GM18507 (cell line): ENCODE results near the gene MN1.

Experiments used
- DNase-seq: peaks from one replicate; pipeline ENCODE4 v3.0.0; 2011; ENCODE audit warnings: low read depth; ENCODE audit not compliant: insufficient read length; ENCODE audit errors: extremely low spot score
- FAIRE-seq: peaks from 2 replicates; lab custom pipeline; 2011; peaks lifted over from hg19 to GRCh38; lab: Jason Lieb, UNC

The MN1 gene

DNA sequence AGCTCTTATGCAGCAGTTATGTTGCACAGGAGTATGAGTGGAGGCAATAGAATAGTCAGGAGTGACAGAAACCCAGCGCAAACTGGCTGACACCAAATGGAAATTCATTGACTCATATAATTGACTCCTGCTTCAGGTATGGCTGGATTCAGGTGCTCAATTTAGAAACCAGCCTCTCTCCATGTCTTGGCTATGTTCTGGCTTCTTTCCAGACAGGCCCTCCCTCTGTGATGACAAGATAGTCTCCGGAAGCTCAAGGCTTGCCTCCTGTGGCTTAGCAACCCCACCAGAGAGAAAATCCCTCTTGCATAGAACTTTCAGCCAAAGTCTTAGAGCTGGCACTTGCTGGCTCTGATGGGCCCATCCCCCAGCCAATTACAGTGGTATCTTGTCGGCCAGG is 28.1 kb upstream of the MN1 start:
- FAIRE-seq (no peak), DNase-seq (no peak)

DNA sequence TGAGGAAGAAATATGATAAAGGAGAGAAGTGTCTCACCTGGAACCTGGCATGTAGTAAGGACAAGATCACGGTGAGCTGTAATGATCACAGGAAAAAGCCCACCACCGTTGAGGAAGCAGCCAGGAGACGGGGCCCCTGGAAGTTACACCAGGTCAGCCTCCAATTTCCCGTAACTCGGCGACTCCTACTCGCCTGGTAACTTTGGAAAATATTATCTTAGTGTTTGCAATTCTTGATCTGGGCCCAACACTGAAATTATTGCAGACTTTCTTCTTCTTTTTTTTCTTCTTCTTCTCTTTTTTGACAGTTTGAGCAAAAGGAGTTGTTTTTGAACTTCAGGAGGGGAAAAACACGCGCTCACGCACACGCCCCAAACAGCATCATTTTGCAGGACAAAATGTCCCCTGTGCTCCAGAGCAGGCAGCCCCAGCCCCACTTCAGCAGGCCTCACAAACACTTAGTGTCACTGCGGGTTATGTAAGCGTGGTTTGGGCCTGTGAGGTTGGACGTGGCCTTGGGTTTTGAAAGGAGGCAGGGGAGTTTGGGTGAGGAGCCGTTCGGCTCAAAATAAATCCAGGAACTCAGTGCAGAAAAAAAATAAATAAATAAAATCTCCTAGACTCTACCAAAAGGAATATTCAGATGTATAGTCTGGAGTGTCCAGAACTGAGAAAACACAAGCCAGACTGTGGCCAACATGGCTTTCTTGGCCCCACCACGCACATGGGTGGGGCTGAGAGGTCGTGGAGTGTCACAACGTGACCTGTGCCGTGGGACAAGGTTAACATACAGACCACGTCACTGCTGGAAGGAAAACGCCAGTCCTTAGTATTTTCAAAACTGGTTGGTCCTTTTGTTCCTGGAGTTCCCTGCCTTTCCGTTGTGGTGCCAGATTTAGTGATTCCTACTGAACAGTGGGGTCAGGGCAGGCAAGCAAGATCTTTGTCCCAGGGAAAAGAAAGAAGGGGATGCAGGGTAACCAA is 26.3 kb upstream of the MN1 start:
- FAIRE-seq (no peak), DNase-seq (no peak)

DNA sequence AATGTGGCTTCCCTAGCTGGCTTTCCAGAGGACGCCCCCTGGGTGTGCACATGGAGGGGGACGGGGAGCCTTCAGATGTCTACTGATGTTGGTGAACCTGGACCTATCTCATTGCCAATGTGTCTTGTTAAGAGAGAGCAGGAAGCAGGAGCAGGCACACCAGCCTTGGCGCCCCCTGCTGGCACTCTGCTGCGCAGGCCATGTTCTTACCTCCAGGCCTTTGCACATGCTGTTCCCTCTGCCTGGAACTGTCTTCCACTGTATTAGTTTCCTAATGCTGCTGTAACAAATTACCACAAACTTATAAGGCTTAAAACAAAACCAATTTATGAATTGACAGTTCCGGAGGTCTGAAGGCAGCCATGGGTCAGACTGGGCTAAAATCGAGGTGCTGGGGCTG is 23.6 kb upstream of the MN1 start:
- FAIRE-seq (no peak), DNase-seq (no peak)

DNA sequence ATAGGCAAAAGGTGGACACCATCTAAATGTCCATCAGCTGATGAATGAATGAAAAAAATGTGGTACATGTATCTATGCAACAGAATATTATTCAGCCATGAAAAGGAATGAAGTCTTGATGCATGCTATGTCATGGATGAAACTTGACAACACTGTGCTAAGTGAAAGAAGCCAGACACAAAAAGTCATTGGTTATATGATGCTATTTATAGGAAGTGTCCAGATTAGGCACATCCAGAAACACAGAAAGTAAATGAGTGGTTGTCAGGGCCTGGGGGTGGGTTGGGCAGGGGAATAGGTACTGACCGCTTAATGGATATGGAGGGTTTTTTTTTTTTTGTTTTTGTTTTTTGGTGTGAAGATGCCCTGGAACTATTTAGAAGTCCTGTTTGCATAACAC is 21.7 kb upstream of the MN1 start:
- no peak for DNase-seq
- FAIRE-seq: no peak

DNA sequence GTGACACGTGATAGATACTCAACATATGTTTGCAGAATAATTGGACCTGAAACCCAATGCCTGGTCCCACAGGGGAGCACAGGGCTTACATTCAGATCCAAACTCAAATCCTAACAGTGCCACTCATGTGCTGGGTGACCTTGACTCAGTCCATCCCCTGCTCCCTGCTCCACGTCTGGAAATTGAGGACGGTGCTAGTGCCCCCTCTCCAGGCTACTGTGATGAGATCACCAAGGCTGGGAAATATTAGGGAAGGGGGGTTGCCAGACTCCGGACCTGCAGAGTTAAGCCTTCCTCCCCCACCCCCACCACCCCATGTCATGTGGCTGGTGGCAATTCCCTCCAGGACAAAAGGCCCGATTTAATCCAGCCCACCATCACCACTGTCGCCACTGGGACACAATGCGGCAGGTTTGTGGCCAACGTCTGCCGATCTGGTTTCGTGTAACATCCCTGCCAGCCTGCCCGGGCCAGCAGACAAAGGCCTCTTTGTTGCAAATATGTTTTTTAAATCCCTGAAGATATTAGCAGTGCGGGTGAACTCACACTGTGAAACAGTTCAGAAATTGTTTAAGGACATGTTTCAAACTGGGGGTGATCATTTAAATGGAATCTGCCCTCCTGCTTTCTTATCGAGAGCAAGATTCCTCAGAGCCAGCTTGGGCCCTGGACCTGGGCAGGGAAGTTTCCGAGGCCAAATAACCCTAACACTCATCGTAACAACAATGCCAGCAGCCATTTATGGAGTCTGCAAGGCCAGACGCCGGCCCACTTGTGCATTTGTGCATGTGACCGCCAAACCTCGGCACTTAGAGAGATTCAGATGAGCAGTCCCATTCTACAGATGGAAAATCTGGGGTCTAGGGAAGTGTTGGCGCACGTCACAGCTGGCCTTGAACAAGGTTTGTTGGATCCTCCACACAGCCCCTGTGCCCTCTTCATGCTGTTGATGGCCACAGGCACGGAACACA is 19.6 kb upstream of the MN1 start:
- FAIRE-seq: no peak
- no peak for DNase-seq

DNA sequence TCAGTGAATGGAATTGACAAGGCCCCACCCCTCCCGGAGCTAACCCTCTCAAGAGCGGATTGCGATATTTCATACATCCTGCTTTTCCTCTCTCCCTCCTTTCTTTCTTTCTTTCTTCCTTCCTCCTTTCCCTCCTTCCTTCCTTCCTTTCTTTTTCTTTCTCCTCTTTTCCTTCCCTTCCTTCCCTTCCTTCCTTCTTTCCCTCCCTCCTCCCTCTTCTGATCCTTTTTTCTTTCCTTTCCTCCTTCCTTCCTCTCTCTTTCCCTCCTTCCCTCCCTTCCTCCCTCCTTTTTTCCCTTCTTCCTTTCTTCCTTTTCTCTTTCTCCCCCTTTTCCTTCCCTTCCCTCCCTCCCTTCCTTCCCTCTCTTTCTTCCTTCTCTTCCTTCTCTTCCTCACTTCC is 15.0 kb upstream of the MN1 start:
- FAIRE-seq (no peak), DNase-seq (no peak)

DNA sequence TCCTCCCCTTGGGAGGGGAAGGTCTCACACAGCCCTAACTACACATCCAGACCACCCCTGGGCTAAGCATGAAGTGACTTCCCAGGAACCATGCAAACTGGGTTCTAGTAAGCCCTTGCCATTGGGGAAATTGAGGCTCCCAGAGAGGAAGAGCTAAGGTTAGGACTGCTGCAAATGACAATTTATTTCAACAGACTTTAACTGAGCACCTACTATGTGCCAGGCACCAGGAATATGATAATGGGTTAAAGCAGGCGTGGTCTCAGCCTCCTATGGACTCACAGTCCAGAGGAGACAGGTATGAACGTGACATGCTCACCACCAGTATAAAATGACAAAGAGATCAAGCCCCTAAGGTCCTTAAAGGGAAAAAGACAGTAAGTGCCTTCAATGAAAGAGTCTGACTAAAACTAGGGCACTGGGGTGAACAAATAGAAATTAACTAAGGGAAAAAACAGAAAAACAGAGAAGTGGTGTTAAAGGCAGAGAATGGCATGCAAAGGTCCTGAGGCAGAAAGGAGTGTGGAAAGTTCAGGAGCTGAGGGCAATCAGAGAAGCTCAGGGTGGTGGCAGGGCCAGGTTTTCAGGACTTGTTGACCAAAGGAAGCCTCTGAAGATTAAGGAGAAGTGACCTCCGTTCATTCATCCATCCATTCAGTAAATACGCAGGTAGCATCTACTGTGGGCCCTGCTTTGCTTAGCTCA is 14.4 kb upstream of the MN1 start:
- FAIRE-seq (no peak), DNase-seq (no peak)

DNA sequence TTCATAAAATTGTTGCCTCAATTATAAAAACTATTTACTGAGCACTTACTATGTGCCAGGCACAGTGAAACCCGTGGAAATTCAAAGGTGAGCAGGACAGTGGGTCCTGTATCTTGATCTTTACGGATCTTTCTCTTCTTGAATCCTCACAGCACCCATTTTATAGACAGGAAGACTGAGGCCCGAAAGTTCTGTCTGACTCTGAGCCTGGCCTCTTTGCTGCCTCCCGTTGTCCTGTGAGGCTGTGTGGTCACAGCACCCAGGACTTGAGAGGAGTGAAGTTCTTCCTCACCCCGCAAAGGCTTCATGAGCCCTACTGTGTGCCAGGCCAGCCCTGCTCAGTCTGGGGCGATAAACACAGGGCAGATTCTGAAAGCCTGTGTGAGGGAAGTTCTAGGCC is 13.4 kb upstream of the MN1 start:
- FAIRE-seq (no peak), DNase-seq (no peak)

DNA sequence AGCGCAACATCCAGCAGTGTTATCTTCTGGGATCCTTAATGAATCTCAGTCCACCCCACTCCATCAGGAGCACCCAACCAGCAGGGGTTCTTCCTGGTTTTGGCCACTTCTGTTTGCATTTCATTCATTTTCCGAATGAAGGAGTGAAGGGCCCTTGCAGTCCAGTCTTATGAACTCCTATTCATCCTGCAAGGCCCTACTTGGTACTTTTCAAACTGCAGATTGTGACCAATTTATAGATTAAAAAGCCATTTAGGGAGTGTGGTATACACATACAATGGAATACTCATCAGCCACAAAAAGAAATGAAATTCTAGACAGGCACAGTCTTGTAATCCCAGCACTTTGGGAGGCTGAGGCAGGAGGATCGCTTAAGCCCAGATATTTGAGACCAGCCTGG is 10.2 kb upstream of the MN1 start:
- FAIRE-seq (no peak), DNase-seq (no peak)

DNA sequence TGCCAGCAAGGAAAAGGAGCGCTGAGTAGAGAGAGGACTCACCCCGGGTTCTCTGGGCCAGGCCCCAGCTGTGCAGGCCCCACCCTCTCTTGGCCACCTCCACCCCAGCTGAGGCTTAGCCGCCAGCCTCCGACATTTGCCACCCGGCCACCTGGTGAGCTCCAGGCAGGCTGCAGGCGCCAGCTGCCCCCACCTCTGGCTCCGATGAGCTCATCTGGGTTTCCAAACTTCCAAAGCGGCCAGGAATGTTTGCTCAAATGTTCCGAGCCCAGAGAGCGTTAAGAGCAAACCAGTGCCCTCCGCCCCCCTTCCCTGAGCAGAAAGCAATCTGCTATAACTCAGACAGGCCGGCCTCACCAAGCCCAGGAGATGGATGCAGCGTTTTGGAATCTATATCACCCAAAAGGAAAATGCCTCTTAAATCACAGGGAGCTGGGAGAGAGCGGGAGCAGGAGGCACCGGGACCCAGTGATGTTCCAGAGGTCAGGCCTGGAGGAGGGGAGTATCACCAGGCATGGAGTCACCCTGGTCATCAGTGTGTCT is 9.1 kb upstream of the MN1 start:
- DNase-seq: no peak
- no peak for FAIRE-seq

DNA sequence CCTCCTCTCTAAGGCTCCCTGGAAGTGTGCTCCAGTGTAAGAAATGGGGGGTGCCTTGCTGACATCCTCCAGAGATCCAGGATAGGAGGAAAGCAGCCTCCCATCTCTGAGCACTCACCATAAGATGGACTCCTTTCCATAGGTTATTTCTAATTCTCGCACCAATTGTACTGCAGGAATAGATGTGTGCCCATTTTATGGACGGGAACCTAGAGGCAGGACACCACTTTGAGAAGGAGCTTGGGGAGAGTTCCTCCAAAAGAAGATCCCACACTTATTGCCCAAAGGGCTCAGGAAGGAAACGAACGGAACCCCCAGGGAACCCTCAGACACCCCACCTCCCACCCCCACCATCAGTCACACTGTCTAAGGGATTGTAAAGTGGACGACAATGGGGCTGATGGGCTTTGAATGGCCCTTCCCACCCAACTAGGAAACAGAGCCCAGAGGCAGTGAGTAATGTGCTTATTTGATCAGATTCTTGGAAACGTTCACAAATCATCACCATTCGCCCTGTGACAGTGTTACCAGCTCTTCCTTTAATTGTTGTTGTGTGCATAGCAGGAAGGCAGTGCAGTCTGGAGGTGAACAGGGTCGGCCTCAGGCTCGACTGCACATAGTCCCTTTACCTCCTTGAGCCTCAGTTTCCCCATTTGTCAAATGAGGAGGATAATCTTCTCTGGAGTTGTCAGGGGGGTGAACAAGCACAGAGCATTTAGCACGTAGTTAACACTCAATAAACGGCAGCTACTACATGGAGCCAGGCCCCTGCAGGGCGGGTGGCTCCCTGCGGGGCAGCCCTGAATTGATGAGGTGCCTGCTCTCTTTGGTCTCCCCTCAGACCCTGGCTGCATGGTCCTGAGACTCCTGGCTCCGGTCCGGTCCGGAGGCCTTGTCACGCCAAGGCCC is 8.4 kb upstream of the MN1 start:
- DNase-seq (no peak), FAIRE-seq (no peak)

DNA sequence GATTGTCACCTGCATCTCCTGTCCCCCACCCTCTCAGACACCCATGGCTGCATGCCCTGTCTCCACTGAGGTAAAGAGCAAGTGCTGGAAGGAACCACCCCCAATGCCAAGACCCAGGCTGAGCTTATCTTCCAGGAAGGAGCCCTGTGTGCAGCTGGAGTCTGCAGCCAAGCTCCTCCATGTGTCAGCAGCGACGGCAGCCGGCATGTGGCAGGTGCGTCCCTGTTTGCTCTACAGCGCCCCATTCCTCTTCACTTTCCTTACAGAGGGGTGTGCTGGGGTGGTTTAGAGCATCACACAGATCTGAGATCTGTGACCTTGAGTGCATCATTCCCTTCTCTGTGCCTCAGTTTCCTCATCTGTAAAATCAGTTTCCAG is 7.7 kb upstream of the MN1 start:
- DNase-seq: no peak
- FAIRE-seq: no peak

DNA sequence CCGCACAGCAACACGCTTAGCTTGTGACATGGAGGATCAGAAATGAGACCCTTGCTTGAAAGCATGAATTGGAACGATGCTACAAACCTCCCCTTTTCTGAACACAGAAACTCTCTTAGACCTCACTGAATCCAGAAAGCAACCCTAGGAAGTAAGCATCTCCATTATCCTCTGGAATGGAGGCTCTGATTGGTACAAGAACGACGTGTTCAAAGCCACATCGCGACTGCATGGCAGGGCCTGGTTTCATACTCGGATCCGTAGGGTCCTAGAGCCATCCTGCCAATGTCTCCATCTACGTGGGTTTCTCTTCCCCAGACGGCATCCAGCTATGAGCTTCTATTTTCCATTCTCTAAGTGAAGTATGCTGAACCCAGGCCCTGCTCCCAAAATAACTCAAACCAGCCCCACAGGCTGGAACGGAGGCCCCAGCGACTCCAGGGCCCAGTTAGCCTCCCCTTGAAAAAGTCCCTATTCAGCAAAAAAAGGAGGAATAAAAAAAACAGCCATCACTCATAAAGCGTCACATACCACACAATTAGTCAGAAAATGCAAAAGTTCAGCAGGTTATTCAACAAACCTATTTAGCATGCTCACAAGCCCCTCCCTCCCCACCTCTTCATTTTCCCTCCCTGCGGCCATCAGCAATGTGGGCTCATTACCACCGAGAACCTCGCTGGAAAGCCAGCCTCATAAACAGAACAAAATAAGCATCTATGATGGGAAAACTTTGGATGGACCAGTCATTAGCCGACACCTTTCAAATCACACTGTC is 7.1 kb upstream of the MN1 start:
- DNase-seq (no peak), FAIRE-seq (no peak)

DNA sequence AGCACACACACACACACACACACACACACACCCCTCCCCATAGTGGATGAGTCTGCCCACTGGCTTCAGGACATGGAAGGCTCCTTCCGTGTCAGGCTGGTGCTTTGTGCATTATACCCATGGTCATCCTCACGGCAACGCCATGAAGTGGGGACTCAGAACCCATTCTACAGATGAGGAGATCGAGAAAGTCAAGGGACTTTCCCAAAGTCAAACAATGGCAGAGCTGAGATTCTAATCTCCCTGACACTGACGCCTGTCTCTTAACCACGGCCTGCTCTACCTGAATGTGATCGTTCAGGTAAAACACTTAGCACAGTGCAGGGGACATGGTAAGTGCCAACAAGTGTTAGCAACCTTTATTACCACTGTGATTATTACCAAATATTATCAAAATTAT is 4.3 kb upstream of the MN1 start:
- FAIRE-seq: no peak

DNA sequence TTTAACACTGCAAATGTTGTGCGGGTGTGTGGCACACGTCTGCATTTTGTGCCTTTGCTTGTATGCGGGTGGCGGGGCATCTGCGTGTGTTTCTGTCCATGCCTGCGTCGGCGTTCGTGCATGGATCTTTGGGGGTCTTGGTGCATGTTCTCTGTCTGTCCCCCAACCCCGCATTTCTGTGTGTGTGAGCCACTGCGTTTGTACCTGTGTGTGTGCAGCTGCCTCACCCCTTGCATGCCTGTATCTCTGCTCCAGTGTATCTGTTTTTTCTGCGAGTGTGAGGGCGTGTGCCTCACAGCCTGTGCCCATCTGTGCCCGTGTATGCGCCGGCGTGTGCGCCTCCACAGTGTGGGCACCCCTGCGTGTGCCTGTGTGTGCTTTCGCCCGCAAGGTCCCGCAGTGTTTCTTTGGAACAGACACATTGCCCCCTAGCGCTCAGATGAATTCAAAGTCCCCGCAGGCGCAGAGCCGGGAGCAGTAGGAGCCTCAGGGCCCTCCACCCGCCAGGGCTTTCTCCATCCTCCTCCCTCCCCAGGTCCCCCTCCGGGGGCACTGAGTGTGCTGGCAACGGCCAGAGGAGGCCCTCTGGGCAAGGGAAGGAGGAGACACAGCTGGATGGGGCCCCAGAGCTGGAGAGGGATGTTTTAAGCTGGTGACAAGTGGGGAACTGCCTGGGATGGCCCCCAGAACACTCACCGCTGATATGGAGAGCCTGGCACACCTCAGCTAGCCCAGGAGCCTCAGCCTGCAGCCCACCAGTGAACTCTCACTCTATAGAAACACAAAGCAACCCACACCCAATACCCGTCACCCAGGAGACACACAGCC is 3.1 kb upstream of the MN1 start:
- FAIRE-seq (no peak), DNase-seq (peak; percentile 28)

More for the DNA sequence above, 4.3 kb upstream of the MN1 start:
- no peak for DNase-seq

DNA sequence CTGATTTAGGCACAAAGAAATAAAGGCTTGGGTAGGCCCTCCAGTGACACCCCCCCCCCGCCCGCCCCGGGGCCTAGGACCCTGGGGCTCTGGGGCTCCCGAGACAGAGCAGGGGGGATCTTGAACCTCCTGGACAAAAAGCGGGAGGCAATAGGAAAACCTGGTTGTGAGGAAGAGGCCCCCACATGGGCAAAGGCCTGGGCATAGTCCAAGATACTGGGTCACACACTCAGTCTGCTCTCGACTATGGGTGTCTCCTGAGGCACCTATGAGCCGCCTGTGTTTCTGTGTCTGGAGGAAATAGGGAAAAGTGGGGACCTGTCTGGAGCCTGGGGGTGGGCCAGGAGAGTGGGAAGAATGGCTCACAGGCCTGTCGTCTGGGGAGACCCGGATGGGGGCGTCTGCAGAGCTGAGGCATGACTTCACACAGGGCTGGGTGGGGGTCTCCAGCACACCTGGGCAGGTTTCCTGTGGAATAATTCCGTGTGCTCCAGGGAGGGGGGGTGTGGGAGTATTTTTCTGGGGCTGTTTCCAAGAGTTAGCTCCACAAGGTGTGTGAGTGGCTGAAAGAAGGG is 2.4 kb upstream of the MN1 start:
- FAIRE-seq (no peak), DNase-seq (no peak)
